ENCODE results near the gene ZNF57.
"Not testable (repeated sequence)": the region's sequence is repeated elsewhere in the genome, so short reads cannot be mapped to it uniquely, and the experiment has no call there.

Gene ZNF57

DNA sequence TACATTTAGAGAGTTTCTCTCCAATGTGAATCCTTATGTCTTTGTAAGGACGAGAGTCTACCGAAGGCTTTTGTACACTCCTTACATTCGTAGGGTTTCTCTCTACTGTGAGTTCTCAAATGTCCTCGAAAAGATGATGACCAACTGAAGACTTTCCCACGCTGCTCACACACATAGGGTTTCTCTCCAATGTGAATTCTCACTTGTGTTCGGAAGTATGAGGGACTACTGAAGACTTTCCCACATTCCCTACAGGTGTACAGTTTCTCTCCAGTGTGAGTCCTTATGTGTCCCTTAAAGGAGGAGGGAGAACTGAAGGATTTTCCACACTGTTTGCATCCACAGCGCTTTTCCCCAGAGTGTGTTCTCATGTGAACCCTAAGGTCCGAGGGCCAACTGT, 4.0 kb upstream of the ZNF57 start:
- no peak overlapping the region for H3K4me3 ChIP-seq (ENCODE audit: low read length)
- DNase-seq (ENCODE audit: low read depth, low spot score) = no peak
- WGBS (ENCODE audit: insufficient coverage, insufficient read length) = no CpG with 5 or more reads among the region's 8 CpGs
- H3K27ac ChIP-seq (ENCODE audit: low read length) = no peak overlapping the region
- H3K9me3 ChIP-seq (ENCODE audit: control insufficient read depth, insufficient read depth, low read length) = no peaks in the 10 kb centered on the region
- no peaks in the 10 kb centered on the region for H3K27me3 ChIP-seq (ENCODE audit: control insufficient read depth, insufficient read depth, low read length)
- no peaks in the 10 kb centered on the region for H3K36me3 ChIP-seq (ENCODE audit: control insufficient read depth, insufficient read depth, low read length)
- no peaks in the 10 kb centered on the region for H3K4me1 ChIP-seq (ENCODE audit: control insufficient read depth, insufficient read depth, low read length)

DNA sequence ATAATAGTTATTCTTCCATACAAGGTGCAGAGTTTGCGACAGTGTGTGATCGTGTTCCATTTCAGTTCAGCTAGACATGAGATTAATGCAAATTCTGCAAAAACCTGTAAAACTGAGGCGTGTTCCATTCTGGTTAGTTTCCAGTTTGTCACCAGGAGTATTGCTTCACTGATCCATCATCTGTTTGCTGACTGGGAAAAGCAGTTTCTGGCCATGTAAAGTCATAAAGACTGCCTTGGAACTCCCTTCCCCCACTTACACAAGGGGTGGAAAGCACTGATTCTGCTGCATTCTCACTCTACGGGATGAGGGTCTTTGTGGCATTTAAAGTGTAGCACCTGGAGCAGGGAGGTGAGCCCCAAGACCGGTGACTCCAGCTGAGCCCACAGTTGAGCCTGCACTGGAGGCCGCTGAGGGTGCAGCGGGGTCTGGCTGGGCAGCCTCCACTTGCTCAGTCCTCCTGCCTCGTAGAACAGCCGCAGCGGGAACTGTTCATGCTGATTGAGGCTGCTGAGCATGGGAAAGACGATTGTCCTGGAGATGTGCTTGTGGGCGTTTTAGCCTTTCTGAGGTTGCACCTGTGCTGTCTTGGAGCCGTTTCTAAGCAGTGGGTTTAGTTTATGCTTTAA, 2.0 kb downstream of the ZNF57 start:
- H3K4me3 ChIP-seq (ENCODE audit: low read length) = no peak overlapping the region

DNA sequence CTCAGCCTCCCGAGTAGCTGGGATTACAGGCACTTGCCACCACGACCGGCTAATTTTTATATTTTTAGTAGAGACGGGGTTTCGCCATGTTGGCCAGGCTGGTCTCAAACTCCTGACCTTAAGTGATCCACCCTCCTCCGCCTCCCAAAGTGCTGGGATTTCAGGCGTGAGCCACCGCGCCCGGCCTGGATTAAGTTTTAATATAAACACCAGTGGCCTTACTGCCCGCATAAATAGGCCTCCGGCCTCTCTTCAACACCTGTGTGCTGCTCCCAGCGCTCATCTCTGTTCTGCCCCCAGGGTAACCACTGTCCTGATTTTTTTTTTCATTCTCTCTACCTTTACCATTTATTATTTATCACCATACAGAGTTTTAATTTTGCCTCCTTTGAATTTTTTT, 2.6 kb downstream of the ZNF57 start:
- H3K9me3 ChIP-seq (ENCODE audit: control insufficient read depth, insufficient read depth, low read length); H3K4me3 ChIP-seq (ENCODE audit: low read length); H3K27ac ChIP-seq (ENCODE audit: low read length); H3K27me3 ChIP-seq (ENCODE audit: control insufficient read depth, insufficient read depth, low read length); H3K36me3 ChIP-seq (ENCODE audit: control insufficient read depth, insufficient read depth, low read length); H3K4me1 ChIP-seq (ENCODE audit: control insufficient read depth, insufficient read depth, low read length); DNase-seq (ENCODE audit: low read depth, low spot score): not testable (repeated sequence)
- no CpG with 5 or more reads among the region's 13 CpGs for WGBS (ENCODE audit: insufficient coverage, insufficient read length)

More for the DNA sequence above, 2.0 kb downstream of the ZNF57 start:
- no CpG with 5 or more reads among the region's 13 CpGs for WGBS (ENCODE audit: insufficient coverage, insufficient read length)
- DNase-seq (ENCODE audit: low read depth, low spot score) = no peak
- Histone ChIP-seq H3K27ac (ENCODE audit: low read length) (no peak overlapping the region), H3K9me3 (ENCODE audit: control insufficient read depth, insufficient read depth, low read length) (no peaks in the 10 kb centered on the region), H3K4me1 (ENCODE audit: control insufficient read depth, insufficient read depth, low read length) (0 out of 2 replicates have a peak, but pooled peaks cover 2% of the 10 kb centered on the region), H3K27me3 (ENCODE audit: control insufficient read depth, insufficient read depth, low read length) (no peaks in the 10 kb centered on the region), H3K36me3 (ENCODE audit: control insufficient read depth, insufficient read depth, low read length) (no peaks in the 10 kb centered on the region)

DNA sequence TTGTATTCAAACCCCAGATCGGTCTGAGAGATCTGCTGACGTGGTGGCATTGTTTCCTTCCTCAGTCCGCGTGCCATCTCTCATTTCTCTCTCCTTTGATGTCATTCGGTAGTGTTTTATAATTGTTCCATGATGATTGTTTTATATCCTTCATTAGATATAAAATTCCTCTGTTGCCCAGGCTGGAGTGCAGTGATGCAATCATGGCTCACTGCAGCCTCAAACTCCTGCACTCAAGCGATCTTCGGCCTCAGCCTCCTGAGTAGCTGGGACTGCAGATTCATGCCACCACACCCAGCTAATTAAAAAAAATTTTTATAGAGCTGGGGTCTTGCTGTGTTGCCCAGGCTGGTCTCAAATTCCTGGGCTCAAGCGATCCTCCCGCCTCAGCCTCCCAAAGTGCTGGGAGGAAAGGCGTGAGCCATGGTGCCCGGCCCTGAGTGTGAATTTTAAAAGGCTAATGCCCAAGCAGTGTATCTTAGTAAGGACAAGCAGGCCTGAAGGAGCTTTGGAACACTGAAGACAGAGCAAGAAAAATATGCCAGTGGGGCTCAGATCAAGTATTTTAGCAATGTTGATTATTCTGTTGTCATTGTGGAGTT, 5.3 kb downstream of the ZNF57 start:
- no peak for DNase-seq (ENCODE audit: low read depth, low spot score)
- 0 out of 2 replicates have a peak, but pooled peaks cover 2% of the 10 kb centered on the region for H3K4me1 ChIP-seq (ENCODE audit: control insufficient read depth, insufficient read depth, low read length)
- H3K4me3 ChIP-seq (ENCODE audit: low read length) = no peak overlapping the region
- H3K27me3 ChIP-seq (ENCODE audit: control insufficient read depth, insufficient read depth, low read length) = no peaks in the 10 kb centered on the region
- H3K27ac ChIP-seq (ENCODE audit: low read length) = no peak overlapping the region
- WGBS (ENCODE audit: insufficient coverage, insufficient read length) = no CpG with 5 or more reads among the region's 11 CpGs
- no peaks in the 10 kb centered on the region for H3K9me3 ChIP-seq (ENCODE audit: control insufficient read depth, insufficient read depth, low read length)
- H3K36me3 ChIP-seq (ENCODE audit: control insufficient read depth, insufficient read depth, low read length) = no peaks in the 10 kb centered on the region

DNA sequence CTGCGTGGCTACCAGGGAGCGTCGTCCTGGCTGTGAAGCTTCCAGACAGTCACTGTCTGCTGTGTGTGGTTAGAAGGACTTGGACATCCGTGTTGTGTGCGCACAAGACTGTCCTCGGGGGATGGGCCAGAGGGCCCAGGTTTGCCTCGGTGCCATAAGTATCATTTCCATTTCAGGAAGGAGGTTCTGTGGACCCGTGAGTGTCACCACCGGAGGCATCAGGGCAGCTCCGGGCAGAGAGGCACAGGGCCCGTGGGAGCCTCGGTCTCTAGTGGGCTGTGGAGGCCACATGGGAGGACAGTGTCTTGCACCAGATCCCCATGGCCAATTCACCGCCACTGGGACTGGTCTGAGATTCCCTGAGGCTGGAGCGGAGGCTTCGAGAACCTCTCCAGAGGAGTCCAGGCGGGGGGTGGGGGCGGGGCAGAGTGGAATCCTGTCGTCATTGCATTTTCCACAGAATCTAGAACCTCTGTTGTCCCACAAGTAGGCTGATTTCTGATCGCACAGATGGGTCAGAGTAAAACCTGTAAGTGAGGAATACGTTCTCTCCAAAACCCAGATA, 6.0 kb downstream of the ZNF57 start:
- H3K27me3 ChIP-seq (ENCODE audit: control insufficient read depth, insufficient read depth, low read length) = no peaks in the 10 kb centered on the region
- WGBS (ENCODE audit: insufficient coverage, insufficient read length) = no CpG with 5 or more reads among the region's 20 CpGs
- no peaks in the 10 kb centered on the region for H3K36me3 ChIP-seq (ENCODE audit: control insufficient read depth, insufficient read depth, low read length)
- no peak overlapping the region for H3K27ac ChIP-seq (ENCODE audit: low read length)
- H3K4me3 ChIP-seq (ENCODE audit: low read length) = no peak overlapping the region
- no peaks in the 10 kb centered on the region for H3K9me3 ChIP-seq (ENCODE audit: control insufficient read depth, insufficient read depth, low read length)
- 0 out of 2 replicates have a peak, but pooled peaks cover 2% of the 10 kb centered on the region for H3K4me1 ChIP-seq (ENCODE audit: control insufficient read depth, insufficient read depth, low read length)
- DNase-seq (ENCODE audit: low read depth, low spot score) = no peak

DNA sequence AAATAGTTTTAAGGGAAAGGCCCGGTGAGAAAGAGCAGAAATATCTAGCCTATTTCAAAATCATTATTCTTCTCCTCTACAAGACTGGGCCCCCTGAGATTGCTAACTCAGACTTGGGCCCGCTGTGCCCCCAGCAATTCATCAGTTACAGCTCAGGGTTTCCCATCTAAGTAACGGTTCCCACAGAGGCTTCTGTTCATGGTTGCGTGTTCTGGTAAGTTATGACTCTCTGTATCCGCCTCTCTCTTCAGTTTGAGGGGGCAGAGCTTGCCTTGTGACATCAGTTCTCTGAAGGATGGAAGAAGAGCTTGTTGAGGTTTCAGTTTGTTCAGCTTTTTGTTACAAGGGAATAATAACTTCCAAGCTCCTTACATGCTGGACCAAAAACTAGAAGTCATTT, 11.6 kb downstream of the ZNF57 start:
- H3K9me3 ChIP-seq (ENCODE audit: control insufficient read depth, insufficient read depth, low read length) = peaks cover 4% of the 10 kb centered on the region; the same call in 1 of the 2 replicates

DNA sequence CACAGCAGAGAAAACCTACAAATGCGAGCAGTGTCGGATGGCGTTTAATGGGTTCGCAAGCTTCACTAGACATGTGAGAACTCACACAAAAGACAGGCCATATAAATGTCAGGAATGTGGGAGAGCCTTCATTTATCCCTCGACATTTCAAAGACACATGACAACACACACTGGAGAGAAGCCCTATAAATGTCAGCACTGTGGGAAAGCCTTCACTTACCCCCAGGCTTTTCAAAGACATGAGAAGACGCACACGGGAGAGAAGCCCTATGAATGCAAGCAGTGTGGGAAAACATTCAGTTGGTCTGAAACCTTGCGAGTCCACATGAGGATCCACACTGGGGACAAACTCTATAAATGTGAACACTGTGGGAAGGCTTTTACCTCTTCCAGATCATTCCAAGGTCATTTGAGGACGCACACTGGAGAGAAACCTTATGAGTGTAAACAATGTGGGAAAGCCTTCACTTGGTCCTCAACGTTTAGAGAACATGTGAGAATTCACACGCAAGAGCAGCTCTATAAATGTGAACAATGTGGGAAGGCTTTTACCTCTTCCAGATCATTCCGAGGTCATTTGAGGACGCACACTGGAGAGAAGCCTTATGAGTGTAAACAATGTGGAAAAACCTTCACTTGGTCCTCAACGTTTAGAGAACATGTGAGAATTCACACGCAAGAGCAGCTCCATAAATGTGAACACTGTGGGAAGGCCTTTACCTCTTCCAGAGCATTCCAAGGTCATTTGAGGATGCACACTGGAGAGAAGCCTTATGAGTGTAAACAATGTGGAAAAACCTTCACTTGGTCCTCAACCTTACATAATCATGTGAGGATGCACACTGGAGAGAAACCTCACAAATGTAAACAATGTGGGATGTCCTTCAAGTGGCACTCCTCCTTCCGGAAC, 16.8 kb downstream of the ZNF57 start:
- no peak for DNase-seq (ENCODE audit: low read depth, low spot score)
- H3K27ac ChIP-seq (ENCODE audit: low read length) = no peak overlapping the region
- no CpG with 5 or more reads among the region's 16 CpGs for WGBS (ENCODE audit: insufficient coverage, insufficient read length)
- H3K4me3 ChIP-seq (ENCODE audit: low read length) = no peak overlapping the region
- H3K27me3 ChIP-seq (ENCODE audit: control insufficient read depth, insufficient read depth, low read length) = no peaks in the 10 kb centered on the region
- H3K9me3 ChIP-seq (ENCODE audit: control insufficient read depth, insufficient read depth, low read length) = peaks cover 4% of the 10 kb centered on the region
- H3K4me1 ChIP-seq (ENCODE audit: control insufficient read depth, insufficient read depth, low read length) = no peaks in the 10 kb centered on the region
- peaks cover 13% of the 10 kb centered on the region for H3K36me3 ChIP-seq (ENCODE audit: control insufficient read depth, insufficient read depth, low read length)

More for the DNA sequence above, 11.6 kb downstream of the ZNF57 start:
- no peaks in the 10 kb centered on the region for H3K27me3 ChIP-seq (ENCODE audit: control insufficient read depth, insufficient read depth, low read length)
- no peak for DNase-seq (ENCODE audit: low read depth, low spot score)
- H3K27ac ChIP-seq (ENCODE audit: low read length) = no peak overlapping the region
- no peak overlapping the region for H3K4me3 ChIP-seq (ENCODE audit: low read length)
- no CpG with 5 or more reads among the region's 5 CpGs for WGBS (ENCODE audit: insufficient coverage, insufficient read length)
- H3K36me3 ChIP-seq (ENCODE audit: control insufficient read depth, insufficient read depth, low read length) = peaks cover 5% of the 10 kb centered on the region
- H3K4me1 ChIP-seq (ENCODE audit: control insufficient read depth, insufficient read depth, low read length) = no peaks in the 10 kb centered on the region

DNA sequence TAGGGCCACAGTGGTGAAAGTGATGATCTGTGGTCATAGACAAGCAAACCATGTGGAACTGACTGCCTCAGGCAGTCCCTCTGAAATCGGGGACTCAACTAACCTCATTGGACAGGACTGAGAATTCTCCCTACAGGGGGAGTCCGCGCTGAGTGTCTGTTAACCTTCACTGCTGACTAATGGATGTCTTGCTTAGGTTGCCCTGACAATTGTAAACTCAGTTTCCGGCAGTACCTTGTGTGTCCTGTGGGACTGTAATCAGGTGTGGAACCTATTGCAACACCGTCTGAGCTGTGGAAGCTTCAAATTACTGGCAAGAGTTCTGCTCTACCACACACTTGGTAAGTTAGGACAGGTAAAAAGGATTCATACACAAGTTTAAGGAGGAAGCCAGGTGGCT, 22.3 kb downstream of the ZNF57 start:
- H3K27me3 ChIP-seq (ENCODE audit: control insufficient read depth, insufficient read depth, low read length) = no peaks in the 10 kb centered on the region
- H3K27ac ChIP-seq (ENCODE audit: low read length) = no peak overlapping the region
- H3K4me3 ChIP-seq (ENCODE audit: low read length) = no peak overlapping the region
- no CpG with 5 or more reads among the region's 5 CpGs for WGBS (ENCODE audit: insufficient coverage, insufficient read length)
- peaks cover under 1% of the 10 kb centered on the region; the same call in 1 of the 2 replicates for H3K36me3 ChIP-seq (ENCODE audit: control insufficient read depth, insufficient read depth, low read length)
- H3K4me1 ChIP-seq (ENCODE audit: control insufficient read depth, insufficient read depth, low read length) = no peaks in the 10 kb centered on the region
- no peak for DNase-seq (ENCODE audit: low read depth, low spot score)
- H3K9me3 ChIP-seq (ENCODE audit: control insufficient read depth, insufficient read depth, low read length) = no peaks in the 10 kb centered on the region; the same call in 1 of the 2 replicates

DNA sequence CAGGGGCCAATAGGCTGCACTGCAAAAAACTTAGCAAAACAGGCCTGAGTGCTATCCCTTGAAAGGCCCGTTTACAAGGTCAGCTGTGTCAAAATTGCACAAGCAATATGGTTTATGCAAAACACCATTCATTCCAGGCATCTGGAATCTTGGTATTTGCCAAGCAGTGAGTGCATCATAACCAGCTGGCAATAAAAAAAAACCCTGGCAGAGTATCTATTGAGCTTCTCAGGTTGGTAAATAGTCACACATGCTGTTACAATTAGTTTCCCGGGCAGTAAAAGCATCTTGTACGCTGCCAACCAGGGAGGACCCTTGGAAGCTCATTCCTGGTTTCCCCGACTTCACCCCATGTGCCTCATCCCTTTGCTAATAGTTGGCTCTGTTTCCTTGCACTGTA, 22.8 kb downstream of the ZNF57 start:
- H3K4me3 ChIP-seq (ENCODE audit: low read length) = no peak overlapping the region
- H3K27me3 ChIP-seq (ENCODE audit: control insufficient read depth, insufficient read depth, low read length) = no peaks in the 10 kb centered on the region
- no peak for DNase-seq (ENCODE audit: low read depth, low spot score)
- H3K4me1 ChIP-seq (ENCODE audit: control insufficient read depth, insufficient read depth, low read length) = no peaks in the 10 kb centered on the region
- no peaks in the 10 kb centered on the region for H3K36me3 ChIP-seq (ENCODE audit: control insufficient read depth, insufficient read depth, low read length)
- H3K9me3 ChIP-seq (ENCODE audit: control insufficient read depth, insufficient read depth, low read length) = no peaks in the 10 kb centered on the region
- WGBS (ENCODE audit: insufficient coverage, insufficient read length) = no CpG with 5 or more reads among the region's 4 CpGs
- no peak overlapping the region for H3K27ac ChIP-seq (ENCODE audit: low read length)

DNA sequence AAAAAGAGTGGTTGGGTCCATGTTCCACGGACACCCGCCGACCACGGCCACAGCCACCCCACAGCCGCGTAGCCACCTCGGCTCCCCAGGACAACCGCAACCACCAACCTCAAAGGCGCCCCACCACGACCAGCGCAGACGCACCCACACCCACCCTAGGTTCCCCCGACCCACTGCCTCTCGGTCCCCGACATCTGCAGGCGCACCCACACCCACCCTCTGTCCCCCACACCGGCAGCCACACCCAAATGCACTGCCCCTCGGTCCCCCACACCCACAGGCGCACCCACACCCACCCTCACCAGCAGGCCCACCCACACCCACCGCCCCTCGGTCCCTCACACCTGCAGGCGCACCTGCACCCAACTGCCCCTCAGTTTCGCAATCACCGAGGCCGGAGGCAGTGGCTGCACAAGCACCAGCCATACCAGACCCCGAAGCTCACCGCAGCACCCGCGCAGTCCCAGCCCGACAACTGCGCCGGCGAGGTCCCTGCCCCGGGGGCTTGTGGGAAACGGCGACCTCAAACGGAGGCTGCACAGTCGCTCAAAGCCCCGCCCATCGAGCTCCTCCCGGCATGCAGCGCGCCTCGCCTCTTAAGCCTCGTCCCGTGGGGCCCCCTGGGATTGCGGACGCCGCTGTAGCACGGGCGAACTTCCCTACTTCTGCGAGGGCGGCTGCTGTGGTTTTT, 25.8 kb downstream of the ZNF57 start:
- Histone ChIP-seq H3K4me3 (ENCODE audit: low read length) (no peak overlapping the region), H3K27ac (ENCODE audit: low read length) (no peak overlapping the region), H3K9me3 (ENCODE audit: control insufficient read depth, insufficient read depth, low read length) (no peaks in the 10 kb centered on the region; the same call in 1 of the 2 replicates), H3K27me3 (ENCODE audit: control insufficient read depth, insufficient read depth, low read length) (no peaks in the 10 kb centered on the region), H3K4me1 (ENCODE audit: control insufficient read depth, insufficient read depth, low read length) (no peaks in the 10 kb centered on the region), H3K36me3 (ENCODE audit: control insufficient read depth, insufficient read depth, low read length) (no peaks in the 10 kb centered on the region; the same call in 1 of the 2 replicates)
- no CpG with 5 or more reads among the region's 53 CpGs for WGBS (ENCODE audit: insufficient coverage, insufficient read length)
- no peak for DNase-seq (ENCODE audit: low read depth, low spot score)

Data from iPS DF 6.9 (cell line).